Femur (tissue), 1 donor: ENCODE measurements around the gene C19orf44.
"Not testable (repeated sequence)": the region's sequence is repeated elsewhere in the genome, so short reads cannot be mapped to it uniquely, and the experiment has no call there.

Experiments used
- DNase-seq: peaks from one replicate; pipeline ENCODE4 v3.0.0-alpha.2; 2017

C19orf44 gene

GRCh38 chr19:16470541-16470910, 25.7 kb upstream of the C19orf44 start:
- no peak for DNase-seq

GRCh38 chr19:16470911-16471811, 25.0 kb upstream of the C19orf44 start:
- DNase-seq = no peak

GRCh38 chr19:16472559-16472899, 23.7 kb upstream of the C19orf44 start:
- not testable (repeated sequence) for DNase-seq

GRCh38 chr19:16472992-16473391, 23.2 kb upstream of the C19orf44 start:
- DNase-seq = no peak

GRCh38 chr19:16473875-16474392, 22.3 kb upstream of the C19orf44 start:
- no peak for DNase-seq

- no peak for DNase-seq
These were observed 19.8 kb upstream of the C19orf44 start for GRCh38 chr19:16476401-16476800.

- DNase-seq = no peak
These were observed 18.9 kb upstream of the C19orf44 start for GRCh38 chr19:16477311-16477710.

- DNase-seq = no peak
These were observed 13.4 kb upstream of the C19orf44 start for GRCh38 chr19:16482745-16483144.

- not testable (repeated sequence) for DNase-seq
These were observed 9.7 kb upstream of the C19orf44 start for GRCh38 chr19:16486476-16486875.

- DNase-seq = no peak
These were observed 404 bp downstream of the C19orf44 start for GRCh38 chr19:16496613-16496983.

GRCh38 chr19:16497042-16497441, 848 bp downstream of the C19orf44 start:
- no peak for DNase-seq

GRCh38 chr19:16497837-16498236, 1.6 kb downstream of the C19orf44 start:
- DNase-seq = no peak

GRCh38 chr19:16504271-16504670, 8.1 kb downstream of the C19orf44 start:
- no peak for DNase-seq

GRCh38 chr19:16506161-16506560, 10.0 kb downstream of the C19orf44 start:
- not testable (repeated sequence) for DNase-seq

GRCh38 chr19:16506961-16507360, 10.8 kb downstream of the C19orf44 start:
- DNase-seq = no peak

GRCh38 chr19:16508546-16508945, 12.4 kb downstream of the C19orf44 start:
- DNase-seq = no peak

- DNase-seq = peak; percentile 78
These were observed 13.2 kb downstream of the C19orf44 start for GRCh38 chr19:16509141-16510061.

GRCh38 chr19:16512611-16513010, 16.4 kb downstream of the C19orf44 start:
- DNase-seq = not testable (repeated sequence)

- DNase-seq = no peak
These were observed 18.3 kb downstream of the C19orf44 start for GRCh38 chr19:16514383-16515019.

- DNase-seq = no peak
These were observed 20.2 kb downstream of the C19orf44 start for GRCh38 chr19:16516381-16516780.

- DNase-seq = no peak
These were observed 20.9 kb downstream of the C19orf44 start for GRCh38 chr19:16516923-16517610.

GRCh38 chr19:16518061-16518460, 21.9 kb downstream of the C19orf44 start:
- DNase-seq = no peak
